GM18505 (cell line): ENCODE measurements around the gene TMEM72.

Source experiments
- ATAC-seq: cut with Tn5 transposase; IDR thresholded peaks from one replicate; pipeline ENCODE4 v1.9.1; 2021; ENCODE audit not compliant: unreplicated experiment
- POLR2A ChIP-seq: IDR thresholded peaks from 4 replicates; pipeline ENCODE4 v1.6.1; 2011; ENCODE audit warnings: borderline replicate concordance; ENCODE audit not compliant: insufficient read depth, insufficient read length; ENCODE audit errors: extremely low read depth

TMEM72 gene

DNA sequence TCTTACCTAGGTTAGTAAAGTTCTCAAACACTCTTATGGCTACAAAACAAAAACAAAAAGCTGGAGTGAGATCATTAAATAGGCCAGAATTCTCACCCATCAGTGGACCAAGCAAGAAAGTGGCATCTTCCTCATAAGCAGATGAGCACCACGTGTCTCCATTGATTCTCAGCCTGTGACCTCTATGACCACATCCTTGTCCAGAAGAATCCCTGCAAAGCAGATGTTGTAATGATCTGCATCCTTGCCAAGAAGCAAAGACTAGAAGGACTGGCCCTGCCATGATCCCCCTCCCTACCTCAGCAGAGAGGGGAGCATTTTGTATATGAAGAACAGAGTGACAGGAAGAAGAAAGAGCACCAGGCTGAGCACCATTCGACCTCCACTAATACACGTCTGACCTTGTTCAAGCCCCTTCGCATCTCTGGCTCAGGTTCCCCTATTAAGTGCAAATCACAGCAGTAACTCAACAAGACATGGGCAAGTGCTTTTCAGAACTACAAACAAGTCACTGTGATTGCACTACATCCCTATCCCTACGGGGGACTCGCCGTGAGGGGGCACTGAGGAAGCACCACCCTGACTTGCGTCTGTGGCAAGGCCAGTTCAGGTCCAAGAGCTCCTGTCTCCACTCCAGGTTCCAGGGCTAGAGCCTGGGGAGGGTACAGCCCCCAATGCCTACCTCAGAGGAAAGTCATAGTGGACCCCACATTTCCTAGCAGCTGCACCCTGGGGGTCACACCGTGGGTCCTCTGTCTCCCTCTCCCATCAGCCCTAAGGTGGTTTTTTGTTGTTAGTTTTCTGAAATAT is 26.3 kb downstream of the TMEM72 start:
- no peak for TF ChIP-seq POLR2A
- no peak for ATAC-seq

- no peak for TF ChIP-seq POLR2A
Observed at GRCh38 chr10:44938956-44939355, 27.8 kb downstream of the TMEM72 start.

DNA sequence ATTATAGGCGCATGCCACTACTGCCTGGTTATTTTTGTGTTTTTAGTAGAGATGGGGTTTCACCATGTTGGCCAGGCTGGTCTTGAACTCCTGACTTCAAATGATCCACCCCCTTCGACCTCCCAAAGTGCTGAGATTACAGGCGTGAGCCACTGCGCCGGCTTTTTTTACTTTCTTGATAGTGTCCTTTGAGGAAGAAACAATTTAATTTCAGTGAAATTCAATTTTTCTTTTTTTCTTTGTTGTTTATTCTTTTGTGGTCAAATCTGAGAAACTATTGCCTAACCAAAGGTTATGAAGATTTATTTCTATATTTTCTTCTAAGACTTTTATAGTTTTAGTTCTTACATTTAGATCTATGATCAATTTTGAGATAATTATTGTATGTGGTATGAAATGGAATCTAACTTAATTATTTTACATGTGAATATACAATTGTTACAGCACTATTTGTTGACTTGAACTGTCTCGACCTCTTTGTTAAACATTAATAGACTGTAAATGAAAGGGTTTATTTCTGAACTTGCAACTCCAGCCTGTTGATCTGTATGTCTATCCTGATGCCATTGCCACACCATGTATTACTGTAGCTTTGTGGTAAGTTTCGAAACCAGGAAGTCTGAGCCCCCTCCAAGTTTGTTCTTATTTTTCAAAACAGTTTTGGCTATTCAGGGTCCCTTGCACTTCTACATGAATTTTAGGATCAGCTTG is 28.7 kb downstream of the TMEM72 start:
- ATAC-seq, result no peak
- TF ChIP-seq POLR2A, result no peak

More at GRCh38 chr10:44938956-44939355, 27.8 kb downstream of the TMEM72 start:
- no peak for ATAC-seq

DNA sequence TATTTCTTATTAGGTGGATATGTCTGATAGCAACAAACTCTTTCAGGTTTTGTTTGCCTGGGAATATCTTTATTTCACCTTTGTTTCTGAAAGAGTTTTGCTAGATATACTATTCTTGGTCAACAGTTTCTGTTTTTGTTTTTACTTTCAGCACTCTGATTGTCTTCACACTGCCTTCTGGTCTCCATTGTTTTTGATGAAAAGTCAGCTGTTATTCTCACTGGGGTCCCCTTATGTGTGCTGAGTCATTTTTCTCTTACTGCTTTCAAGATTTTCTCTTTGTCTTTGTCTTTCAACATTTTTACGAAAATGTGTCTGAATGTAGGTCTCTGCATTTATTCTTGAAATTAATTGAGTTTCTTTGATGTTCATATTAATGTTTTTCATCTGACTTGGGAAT is 33.2 kb downstream of the TMEM72 start:
- no peak for ATAC-seq
- TF ChIP-seq POLR2A, result no peak

DNA sequence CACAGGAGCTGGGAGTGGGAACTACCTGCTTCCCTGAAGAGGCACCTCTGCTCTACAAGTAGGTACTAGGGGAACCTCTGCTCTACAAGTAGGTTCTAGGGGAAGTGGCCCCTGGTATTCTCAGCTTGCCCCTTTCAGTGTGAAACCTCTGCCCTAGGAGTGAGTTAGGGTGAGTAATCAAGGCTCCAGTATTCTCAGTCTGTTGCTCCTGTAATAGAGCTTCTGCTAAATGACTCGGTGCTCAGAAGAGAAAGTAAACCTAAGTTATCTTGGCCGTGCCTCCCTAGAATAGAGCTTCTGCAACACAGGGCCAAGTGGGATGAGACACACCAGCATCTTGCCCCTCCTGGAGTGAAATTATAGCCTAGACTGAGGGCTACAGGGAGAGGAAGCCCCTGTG is 35.1 kb downstream of the TMEM72 start:
- TF ChIP-seq POLR2A, result no peak
- ATAC-seq, result peak; percentile 67

GRCh38 chr10:44947371-44948152 is 36.4 kb downstream of the TMEM72 start:
- ATAC-seq, result peak; percentile 69
- TF ChIP-seq POLR2A, result no peak

GRCh38 chr10:44948642-44949041 is 37.5 kb downstream of the TMEM72 start:
- ATAC-seq, result no peak
- TF ChIP-seq POLR2A, result no peak

- no peak for TF ChIP-seq POLR2A
- no peak for ATAC-seq
Observed at GRCh38 chr10:44949127-44949802, 38.1 kb downstream of the TMEM72 start.

GRCh38 chr10:44949915-44950314 is 38.8 kb downstream of the TMEM72 start:
- ATAC-seq, result no peak
- no peak for TF ChIP-seq POLR2A

- no peak for ATAC-seq
- TF ChIP-seq POLR2A, result no peak
Observed at GRCh38 chr10:44950326-44951225, 39.4 kb downstream of the TMEM72 start.

DNA sequence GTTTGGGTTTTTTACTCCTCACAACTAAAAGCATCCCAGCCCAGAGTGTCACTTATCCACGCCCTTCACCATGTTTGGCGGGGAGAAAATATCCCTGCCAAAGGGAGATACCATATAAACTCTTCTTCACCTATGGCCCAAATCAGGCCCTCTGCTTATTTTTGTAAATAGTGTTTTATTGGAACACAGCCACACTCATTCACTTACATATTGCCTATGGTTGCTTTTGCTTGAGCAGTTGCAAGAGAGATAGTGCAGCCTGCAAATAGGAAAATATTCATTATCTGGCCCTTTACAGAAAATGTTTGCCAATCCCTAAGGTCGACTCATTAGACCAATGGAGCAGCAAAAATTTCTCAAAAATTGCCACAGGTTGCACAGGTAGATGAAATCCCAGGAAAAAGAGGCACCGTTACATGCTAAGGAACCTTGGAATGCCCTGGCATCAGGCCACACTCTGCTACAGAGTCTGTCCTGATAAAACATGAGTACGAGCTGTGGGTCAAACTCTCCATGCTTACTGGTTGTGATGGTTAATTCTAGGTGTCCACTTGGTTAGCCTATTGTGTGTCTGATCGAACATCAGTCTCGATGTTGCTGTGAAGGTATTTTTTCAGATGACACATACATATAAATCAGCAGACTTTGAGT is 40.6 kb downstream of the TMEM72 start:
- TF ChIP-seq POLR2A, result no peak
- ATAC-seq, result no peak
